ENCODE data around the gene TXNIP. TPM values are rescaled to one million over a fixed set of nuclear protein-coding genes. Genes with fewer than 3 reads are reported as not detected.

TXNIP gene
- polyA plus RNA-seq, 4 donors = 387 to 577 (median 451) TPM

DNA sequence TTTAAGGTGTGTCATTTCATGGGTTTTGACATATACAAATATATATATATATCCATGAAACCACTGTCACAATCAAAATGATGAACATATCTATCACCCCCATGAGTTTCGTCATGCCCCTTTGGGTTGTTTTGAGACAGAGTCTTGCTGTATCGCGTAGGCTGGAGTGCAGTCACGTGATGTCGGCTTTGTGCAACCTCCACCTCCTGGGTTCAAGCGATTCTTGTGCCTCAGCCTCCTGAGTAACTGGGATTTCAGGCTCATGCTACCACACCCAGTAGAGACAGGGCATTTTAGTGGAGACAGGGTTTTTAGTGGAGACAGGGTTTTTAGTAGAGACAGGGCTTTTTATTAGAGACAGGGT, 17.2 kb upstream of the TXNIP start:
- no peak for DNase-seq (ENCODE audit: low read depth in 4 of 4, low spot score in 2 of 4)

DNA sequence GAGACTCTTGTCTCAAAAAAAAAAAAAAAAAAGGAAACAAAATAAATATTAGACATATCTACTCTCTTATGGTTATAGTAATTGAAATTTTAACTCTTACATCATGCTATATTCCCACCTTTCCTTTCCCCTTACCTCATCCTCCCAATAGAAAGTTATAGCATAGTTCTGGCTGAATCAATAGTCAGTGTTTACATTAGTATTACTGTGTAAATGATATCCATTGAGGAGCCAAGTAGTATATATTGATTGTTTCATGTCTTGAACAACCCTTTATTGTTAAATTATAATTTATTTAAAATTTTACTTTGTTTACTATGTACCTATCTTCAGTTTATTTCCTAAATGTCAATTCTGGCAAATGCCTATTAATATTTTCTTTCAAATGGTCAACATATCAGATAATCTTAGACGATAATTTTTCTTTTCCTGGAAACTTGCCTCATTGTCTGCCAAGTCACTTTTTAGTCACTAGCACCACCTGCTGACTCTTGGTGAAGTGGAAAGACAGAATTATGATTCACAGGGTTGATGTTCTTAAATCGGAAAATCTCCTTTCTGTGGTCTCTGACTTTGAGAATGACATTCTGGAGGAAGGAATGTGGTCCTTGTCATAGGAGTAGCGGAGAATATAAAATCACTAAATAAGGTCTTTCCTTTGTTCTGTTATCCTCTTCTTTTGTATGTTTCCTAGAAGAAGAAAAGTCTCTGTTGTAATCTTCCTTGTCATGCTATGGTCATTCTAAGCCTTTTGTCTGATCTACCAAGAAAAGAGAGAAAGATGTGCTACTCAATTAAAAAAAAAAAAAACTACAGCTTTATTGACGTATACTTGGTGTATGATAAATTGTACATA, 16.6 kb upstream of the TXNIP start:
- DNase-seq (ENCODE audit: low read depth in 4 of 4, low spot score in 2 of 4) = peak in 1 of 4 donors; percentile 65

DNA sequence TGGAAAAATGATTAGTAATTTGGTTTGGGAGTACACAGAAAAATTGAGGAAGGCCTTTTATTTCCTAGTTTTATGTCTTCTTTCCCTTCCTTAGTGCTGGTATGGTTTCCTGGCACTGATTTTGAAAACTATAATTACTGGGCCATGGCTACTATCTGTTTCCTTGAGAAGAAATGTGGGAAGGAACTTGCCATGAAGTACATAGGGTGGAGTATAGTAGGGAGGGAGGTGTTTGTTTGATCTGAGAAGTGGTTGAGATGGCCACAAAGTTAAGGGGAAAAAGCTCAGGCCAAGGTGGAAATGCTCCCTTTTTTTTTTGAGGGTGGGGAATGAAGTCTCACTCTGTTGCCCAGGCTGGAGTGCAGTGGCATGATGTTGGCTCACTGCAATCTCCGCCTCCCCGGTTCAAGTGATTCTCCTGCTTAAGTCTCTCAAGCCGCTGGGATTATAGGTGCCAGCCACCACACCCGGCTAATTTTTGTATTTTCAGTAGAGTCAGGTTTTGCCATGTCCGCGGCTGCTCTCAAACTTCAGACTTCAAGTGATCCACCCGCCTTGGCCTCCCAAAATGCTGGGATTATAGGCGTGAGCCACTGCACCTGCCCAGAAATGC, 13.9 kb upstream of the TXNIP start:
- no peak for DNase-seq (ENCODE audit: low read depth in 4 of 4, low spot score in 2 of 4)

DNA sequence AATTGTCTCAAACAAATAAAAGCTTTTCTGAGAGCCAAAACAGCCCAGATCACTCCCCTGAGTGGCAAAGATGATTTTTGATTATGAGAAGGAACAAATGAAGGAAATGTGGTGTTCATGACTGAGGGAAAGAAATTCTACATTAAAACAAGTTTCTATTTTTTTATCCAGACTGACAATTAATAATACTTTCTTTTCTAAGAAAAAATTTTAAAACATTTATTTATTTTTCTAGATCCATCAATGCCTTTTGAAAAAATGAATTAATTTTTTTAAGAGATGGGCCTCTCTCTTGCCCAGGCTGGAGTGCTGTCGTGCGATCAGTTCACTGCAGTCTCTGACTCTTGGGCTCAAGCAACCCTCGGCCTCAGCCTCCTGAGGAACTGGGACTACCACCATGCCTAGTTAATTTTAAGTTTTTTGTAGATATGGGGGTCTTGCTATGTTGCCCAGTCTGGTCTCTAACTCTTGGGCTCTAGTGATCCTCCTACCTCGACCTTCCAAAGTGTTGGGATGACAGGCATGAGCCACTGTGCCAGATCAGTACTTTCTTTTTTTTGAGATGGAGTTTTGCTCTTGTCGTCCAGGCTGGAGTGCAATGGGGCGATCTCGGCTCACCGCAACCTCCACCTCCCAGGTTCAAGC, 11.2 kb upstream of the TXNIP start:
- no peak for DNase-seq (ENCODE audit: low read depth in 4 of 4, low spot score in 2 of 4)

DNA sequence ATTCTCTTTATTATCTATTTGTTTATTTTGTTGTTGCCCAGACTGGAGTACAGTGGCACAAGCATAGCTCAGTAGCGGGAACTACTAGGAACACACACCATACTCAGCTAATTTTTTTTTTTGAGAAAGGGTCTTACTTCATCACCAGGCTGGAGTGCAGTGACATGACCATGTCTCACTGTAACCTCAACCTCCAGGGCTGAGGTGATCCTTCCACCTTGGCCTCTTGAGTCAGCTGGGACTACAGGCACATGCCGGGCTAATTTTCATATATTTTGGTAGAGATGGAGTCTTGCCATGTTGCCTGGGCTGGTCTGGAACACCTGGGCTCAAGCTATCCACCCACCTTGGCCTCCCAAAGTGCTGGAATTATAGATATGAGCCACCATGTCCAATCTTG, 5.3 kb upstream of the TXNIP start:
- no peak for DNase-seq (ENCODE audit: low read depth in 4 of 4, low spot score in 2 of 4)

DNA sequence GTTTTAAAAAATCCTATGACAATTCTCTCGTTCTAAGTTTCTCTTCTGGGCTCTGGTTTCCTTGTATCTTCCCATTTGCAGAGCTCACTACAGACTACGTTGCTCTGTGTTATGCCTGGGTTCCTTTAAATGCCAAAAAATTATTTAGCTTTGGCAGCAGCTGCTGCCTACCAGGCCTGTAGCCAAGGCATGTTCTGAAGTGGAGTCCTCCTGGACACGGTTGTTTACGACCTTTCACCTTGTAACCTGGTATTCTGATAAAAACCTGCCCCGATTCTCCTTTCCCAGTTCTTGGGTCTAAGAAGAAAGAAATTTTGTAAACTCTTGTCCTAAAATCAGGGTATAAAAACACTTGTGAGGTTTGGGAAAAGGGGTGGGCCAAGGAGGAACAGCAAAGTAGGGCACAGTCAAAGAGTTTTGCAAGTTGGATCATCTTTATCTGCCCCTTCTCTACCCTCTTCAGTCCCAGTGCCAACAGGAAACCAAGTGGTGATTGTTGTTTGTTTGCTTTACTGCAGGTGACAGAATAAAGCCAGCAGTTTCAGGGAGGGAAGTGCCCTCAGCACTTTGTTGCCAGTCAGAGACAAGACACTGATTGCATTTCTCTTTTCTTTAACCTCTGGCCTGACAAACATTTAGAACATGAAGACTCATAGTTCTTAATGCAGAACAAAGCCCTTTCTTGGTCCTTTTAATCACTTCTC, 3.1 kb upstream of the TXNIP start:
- DNase-seq (ENCODE audit: low read depth in 4 of 4, low spot score in 2 of 4) = no peak

DNA sequence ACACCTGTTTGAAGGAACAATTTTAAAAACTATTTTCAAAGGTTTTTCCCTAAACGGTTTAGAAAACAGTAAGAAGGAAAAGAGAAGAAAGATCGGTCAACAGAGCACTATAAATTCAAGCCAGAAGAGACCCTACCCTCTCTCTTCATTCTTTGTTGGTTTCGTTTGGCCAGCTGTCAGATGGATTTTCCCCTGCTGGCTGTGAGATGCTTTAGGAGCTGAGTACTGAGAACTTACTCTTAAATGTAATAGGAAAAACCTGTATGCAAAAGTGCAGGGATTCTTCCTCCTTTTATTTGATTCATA, 1.3 kb upstream of the TXNIP start:
- no peak for DNase-seq (ENCODE audit: low read depth in 4 of 4, low spot score in 2 of 4)

DNA sequence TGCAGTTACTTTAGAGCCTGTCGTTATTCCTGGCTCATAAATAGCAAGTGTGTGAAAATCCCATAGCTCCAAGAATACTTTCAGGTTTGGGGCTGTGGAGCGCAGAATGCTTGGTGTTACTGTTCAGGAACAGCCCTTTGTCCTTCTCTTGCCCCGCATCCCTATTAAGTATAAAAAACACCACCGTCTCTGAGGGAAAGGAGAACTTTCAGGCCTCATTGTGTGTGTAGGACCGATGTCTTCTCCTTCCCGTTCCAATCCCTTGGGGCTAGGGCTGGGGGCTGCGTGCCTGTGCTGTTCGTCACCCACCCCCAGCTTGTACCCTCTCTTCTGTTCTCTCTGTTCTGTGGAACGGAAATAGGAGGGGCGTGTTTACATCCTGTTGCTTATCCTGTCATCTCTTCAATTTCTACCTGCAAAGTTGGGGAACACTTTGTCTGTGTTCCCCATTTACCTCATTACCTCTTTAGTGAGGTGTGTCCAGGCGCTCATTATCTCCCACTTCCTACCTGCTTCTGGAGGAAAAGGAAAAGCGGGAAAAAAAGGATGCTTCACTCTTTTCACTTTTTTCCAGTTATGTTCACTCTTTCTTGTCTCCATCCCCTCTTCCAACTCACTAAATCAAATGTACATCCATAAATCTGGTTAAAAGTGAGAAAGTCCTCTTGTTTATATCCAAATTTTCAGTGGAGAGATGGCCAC, 788 bp upstream of the TXNIP start:
- peak in 1 of 4 donors; percentile 81 for DNase-seq (ENCODE audit: low read depth in 4 of 4, low spot score in 2 of 4)

DNA sequence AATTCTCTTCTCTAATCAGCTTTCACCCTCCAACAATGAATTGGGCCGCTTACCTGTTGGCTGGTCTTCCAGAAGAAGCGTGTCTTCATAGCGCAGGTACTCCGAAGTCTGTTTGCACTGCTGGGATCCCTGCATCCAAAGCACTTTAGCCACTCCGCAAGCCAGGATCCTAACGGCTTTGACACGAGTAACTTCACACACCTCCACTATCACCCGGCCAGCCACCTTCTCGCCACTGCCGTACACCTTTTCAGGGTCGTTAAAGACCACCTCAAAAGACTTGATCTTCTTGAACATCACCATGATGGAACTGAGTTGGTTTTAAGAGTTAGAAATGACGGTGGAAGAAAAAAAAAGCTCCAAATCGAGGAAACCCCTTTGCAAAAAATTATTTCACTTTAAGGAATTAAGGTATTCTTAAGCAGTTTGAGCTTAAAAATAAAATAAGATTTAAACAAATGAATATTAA, 381 bp downstream of the TXNIP start:
- no peak for DNase-seq (ENCODE audit: low read depth in 4 of 4, low spot score in 2 of 4)

DNA sequence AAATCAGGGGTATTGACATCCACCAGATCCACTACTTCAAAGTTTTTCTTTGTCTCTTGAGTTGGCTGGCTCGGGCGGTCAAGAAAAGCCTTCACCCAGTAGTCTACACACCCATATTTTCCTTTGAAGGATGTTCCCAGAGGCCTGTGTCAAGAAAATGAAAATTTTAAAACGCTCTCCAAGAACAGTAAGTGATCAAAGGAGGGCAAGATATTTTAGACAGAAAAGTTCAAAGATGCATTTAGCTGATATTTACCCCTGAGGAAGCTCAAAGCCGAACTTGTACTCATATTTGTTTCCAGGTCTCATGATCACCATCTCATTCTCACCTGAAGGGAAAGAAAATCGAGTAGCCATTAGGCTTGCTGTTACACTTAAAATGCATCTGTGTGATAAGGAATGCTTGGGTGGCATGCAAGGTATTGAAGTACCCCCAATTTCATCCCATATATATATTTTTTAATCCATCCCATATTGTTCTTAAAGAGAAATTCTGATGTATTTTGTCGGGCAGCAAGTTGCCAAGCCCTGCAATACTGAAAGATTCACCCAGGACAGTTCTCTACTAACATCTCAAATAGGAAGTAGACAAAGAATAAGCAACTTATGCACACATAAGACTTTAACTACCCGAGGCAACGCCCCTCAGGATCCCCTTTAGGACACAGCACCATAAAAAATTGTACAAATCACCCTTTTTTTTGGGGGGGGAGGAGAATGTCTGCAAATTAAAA, 1.1 kb downstream of the TXNIP start:
- DNase-seq (ENCODE audit: low read depth in 4 of 4, low spot score in 2 of 4) = no peak

DNA sequence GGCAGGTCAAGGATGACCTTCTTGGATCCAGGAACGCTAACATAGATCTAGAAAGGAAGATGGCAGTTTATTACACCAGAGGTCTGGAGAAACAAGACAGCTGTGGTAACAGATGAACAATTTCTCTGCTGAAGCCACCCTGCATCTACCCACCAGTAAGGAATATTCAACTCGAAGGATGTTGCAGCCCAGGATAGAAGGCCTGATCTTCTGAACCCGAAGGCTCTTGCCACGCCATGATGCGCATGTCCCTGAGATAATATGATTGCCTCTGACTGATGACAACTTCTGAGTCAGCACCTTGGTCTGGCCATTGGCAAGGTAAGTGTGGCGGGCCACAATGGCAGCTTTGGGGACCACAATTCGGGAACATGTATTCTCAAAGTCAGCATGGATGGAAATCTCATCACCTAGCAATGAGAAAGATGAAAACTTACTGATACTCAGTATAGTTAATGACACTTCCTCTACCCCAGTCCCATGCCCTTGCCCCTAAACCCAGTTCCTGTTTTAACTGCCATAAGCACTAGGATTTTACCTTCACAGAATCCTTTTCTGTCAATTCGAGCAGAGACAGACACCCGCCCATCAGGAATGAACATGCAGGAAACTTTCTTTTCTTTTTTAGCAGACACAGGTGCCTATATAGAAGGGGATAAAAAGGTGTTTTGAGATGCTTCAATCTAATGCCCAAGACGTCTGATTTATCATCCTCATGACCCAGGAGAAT, 1.8 kb downstream of the TXNIP start:
- DNase-seq (ENCODE audit: low read depth in 4 of 4, low spot score in 2 of 4) = no peak

DNA sequence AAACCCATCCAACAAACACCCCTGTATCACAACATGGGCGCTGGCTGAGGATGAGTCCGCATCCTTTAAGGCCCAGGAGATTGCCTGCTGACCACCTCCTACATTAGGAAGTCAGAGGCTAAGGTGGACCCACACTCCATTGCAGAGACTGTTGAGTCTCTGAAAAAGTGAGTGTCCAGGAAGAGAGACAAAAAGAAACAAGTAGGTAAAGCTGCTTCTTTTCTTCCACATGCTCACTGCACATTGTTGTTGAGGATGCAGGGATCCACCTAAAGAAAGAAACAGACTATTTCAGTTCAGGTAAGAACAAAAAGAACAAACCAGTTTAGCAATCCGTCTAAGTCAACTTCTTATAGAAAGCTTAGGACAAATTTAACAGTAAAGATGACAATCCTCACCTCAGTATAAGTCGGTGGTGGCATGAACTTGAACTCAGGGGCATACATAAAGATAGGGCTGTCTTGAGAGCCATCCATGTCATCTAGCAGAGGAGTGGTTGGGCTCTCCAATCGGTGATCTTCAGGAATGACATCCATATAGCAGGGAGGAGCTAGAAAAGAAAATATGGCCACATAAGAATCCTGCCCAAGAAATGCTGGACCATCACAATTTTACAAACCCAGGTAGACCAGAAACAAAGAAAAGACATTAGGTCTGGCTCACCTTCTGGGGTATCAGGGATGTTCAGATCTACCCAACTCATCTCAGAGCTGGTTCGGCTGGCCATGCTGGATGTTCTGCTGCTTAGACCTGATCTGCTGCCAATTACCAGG, 2.6 kb downstream of the TXNIP start:
- no peak for DNase-seq (ENCODE audit: low read depth in 4 of 4, low spot score in 2 of 4)

DNA sequence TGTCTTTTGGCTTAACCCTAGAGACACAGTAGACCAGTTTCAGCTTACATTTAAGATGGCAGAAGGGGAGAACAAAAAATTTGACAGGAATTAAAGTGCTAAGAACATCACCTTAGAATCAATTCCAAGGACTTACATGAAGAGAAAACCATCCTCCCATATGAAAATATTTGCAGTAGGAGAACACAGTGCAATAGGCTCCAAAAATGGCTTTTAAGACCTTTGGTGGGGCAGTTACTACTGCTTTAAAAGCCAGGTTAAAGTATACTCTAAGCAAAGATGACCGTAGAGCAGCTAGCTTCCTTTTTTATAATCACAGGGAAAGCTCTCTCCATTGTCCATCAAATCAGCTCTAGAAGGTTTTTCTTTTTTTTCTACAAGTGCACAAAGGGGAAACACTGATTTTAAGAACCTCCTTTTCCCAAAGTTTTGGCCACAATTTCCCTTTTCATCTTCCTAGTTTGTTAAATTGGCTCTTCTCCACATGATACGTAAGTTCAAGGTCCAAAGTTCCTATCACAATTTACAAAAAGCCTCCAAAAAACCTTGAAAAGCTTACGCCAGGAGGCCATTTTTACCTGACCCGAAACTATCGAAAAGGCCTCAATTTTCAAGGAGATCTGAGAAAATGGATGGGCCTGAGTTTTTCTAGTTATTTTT, 3.3 kb downstream of the TXNIP start:
- no peak for DNase-seq (ENCODE audit: low read depth in 4 of 4, low spot score in 2 of 4)

DNA sequence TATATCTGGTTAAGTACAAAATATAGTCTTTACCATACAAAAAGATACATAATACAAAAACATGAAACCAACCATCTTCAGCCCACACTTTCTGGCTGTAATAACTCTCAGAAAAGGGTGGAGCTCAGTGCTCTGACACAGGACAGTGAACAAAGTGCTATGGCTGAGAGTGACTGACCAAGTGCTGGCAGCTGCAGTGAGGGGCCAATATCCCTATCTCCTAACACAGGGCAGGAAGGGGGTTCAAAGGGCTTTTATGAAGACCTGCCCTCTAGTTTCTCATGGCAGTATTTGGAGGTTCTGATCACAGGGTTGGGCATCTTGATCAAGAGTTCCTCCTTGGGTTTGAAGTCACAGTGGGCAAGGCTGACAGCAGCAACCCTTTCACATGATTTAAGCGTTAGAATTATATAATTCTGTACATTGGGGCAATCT, 3.9 kb downstream of the TXNIP start:
- no peak for DNase-seq (ENCODE audit: low read depth in 4 of 4, low spot score in 2 of 4)

DNA sequence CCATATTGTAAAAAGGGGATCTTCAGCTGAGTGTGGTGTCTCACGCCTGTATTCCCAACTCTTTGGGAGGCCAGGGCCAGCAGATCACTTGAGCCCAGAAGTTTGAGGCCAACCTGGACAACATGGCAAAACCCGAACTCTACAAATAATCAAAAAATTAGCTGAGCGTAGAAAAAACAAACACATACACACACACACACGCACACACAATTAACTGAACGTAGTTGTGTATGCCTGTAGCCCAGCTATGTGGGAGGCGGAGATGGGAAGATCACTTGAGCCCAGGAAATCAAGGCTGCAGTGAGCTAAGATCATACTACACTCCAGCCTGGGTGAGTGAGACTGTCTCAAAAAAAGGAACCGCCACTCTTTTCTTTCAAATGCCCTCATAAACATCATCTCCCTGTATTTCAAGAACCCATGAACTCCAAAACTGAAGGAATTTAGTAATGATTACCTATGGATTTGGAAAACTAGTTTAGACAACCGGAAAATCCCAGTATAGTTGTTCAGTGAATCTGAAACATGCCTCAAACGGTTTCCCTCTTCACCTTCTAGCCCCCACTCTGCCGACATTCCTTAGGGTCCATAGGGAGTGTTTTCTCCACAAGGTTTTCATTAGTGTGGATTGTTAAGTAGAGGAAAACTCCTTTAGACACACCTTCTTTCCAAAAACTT, 4.5 kb downstream of the TXNIP start:
- no peak for DNase-seq (ENCODE audit: low read depth in 4 of 4, low spot score in 2 of 4)

DNA sequence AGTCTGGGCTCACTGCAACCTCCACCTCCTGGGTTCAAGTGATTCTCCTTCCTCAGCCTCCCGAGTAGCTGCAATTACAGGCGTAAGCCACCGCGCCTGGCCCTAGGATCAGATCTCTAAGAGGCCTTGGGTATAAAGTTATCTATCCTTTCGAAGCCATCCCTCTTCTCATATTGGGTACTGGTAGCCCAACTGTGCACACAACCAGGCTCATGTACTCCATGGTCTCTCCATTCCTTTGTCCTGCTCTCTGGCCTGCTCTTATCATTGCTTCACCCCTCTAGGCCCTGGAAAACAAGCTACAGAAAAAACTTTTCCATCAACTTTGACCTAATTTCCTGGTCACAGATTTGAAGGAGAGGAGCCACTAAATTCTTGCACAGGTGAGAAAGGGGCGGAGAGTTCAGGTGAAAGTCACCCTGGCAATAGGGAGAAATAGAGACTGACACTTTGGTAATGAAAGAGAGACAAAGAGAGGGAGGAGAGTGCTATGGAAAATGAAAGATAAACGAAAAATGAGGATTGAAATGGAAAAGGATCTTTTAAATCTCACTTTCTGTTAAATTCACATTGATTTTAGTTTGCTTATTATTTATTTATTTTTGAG, 6.0 kb downstream of the TXNIP start:
- no peak for DNase-seq (ENCODE audit: low read depth in 4 of 4, low spot score in 2 of 4)

DNA sequence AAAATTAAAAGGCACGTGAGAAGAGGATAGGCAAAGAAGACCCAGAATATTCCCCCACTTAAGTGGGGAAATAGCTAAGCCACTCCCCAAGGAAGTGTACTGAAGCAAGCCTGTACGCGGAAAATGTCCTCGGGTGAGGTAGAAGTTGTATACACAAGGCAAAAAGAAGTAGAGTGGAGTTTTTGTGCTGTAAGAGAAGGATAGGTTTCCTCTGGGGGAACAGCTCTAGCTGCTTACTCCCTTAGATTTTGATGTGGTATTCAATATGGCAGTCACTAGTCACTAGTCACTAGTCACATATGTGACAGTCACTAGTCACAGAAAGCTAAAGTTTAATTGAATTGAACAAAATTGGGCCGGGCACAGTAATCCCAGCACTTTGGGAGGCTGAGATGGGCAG, 7.6 kb downstream of the TXNIP start:
- DNase-seq (ENCODE audit: low read depth in 4 of 4, low spot score in 2 of 4) = no peak
